IMR-90 (cell line): ENCODE measurements around the gene UST. TPM values are rescaled to one million over a fixed set of nuclear protein-coding genes. Genes with fewer than 3 reads are reported as not detected.

Experiments
- ATAC-seq: fragments of 200-7000 bp; cut with Tn5 transposase; 2 replicates; pipeline ENCODE4 v1.9.1; 2020; ENCODE audit warnings: low read depth, mild to moderate bottlenecking, moderate library complexity
- BruUV-seq: library from RNA; stranded (reverse); fragments of 400-500 nt; replicated peaks from 2 replicates; lab custom pipeline; 2021; lab: Mats Ljungman, UMichigan
- CTCF ChIA-PET: fragments of 300-600 bp; formaldehyde crosslinking; extraction: SDS; loops from one replicate; lab custom pipeline; 2021; ENCODE audit warnings: antibody characterized with exemption; lab: Yijun Ruan, JAX
- POLR2A ChIA-PET: fragments of 300-600 bp; sonication (Branson Sonifier 250); formaldehyde crosslinking; loops from one replicate; lab custom pipeline; 2022; ENCODE audit warnings: antibody characterized with exemption; ENCODE audit not compliant: unreplicated experiment; lab: Charles Lee
- DNase-seq: peaks from one replicate; pipeline ENCODE4 v3.0.0; 2013
- H2AFZ ChIP-seq: replicated peaks from 2 replicates; pipeline ENCODE3; 2013; ENCODE audit warnings: low read length, mild to moderate bottlenecking; ENCODE audit not compliant: poor library complexity
- H2AK5ac ChIP-seq: 2 replicates; pipeline ENCODE4 v1.6.1; 2013; ENCODE audit warnings: low read depth, low read length, inconsistent platforms
- H2AK9ac ChIP-seq: replicated peaks from 2 replicates; pipeline ENCODE3; 2013; ENCODE audit warnings: mild to moderate bottlenecking, low read depth, low read length, moderate library complexity; ENCODE audit not compliant: poor library complexity
- H2BK120ac ChIP-seq: 2 replicates; pipeline ENCODE4 v1.6.1; 2013; ENCODE audit warnings: low read depth, low read length, inconsistent platforms
- H2BK15ac ChIP-seq: 3 replicates; pipeline ENCODE4 v1.6.1; 2013; ENCODE audit warnings: low read depth, low read length, inconsistent platforms
- H2BK20ac ChIP-seq: 2 replicates; pipeline ENCODE4 v1.6.1; 2013; ENCODE audit warnings: low read depth, mild to moderate bottlenecking, inconsistent platforms, low read length, moderate library complexity
- H2BK5ac ChIP-seq: 2 replicates; pipeline ENCODE4 v1.6.1; 2013; ENCODE audit warnings: mild to moderate bottlenecking, low read depth, low read length, inconsistent platforms; ENCODE audit not compliant: poor library complexity, severe bottlenecking
- H3K14ac ChIP-seq: replicated peaks from 2 replicates; pipeline ENCODE4 v1.6.1; 2013; ENCODE audit warnings: low read depth, low read length, inconsistent platforms
- H3K18ac ChIP-seq: 2 replicates; pipeline ENCODE4 v1.6.1; 2013; ENCODE audit warnings: low read depth, low read length, control low read depth
- H3K23ac ChIP-seq: 2 replicates; pipeline ENCODE4 v1.6.1; 2013; ENCODE audit warnings: low read depth, low read length, inconsistent platforms
- H3K27ac ChIP-seq: 2 replicates; pipeline ENCODE4 v1.5.1; 2013; ENCODE audit warnings: mild to moderate bottlenecking, control low read depth, low read length; ENCODE audit not compliant: insufficient read depth
- H3K27me3 ChIP-seq: 2 replicates; pipeline ENCODE4 v1.6.1; 2013; ENCODE audit warnings: low read length; ENCODE audit not compliant: control insufficient read depth, insufficient read depth
- H3K36me3 ChIP-seq: 2 replicates; pipeline ENCODE4 v1.6.1; 2013; ENCODE audit warnings: low read length, mixed read lengths; ENCODE audit not compliant: control insufficient read depth, insufficient read depth
- H3K4ac ChIP-seq: 2 replicates; pipeline ENCODE4 v1.6.1; 2013; ENCODE audit warnings: low read depth, low read length, inconsistent platforms
- H3K4me1 ChIP-seq: 2 replicates; pipeline ENCODE4 v1.6.1; 2013; ENCODE audit warnings: low read length, mixed read lengths; ENCODE audit not compliant: control insufficient read depth, insufficient read depth
- H3K4me2 ChIP-seq: 2 replicates; pipeline ENCODE4 v1.6.1; 2013; ENCODE audit warnings: low read depth, mild to moderate bottlenecking, control low read depth, low read length, moderate library complexity
- H3K4me3 ChIP-seq: 2 replicates; pipeline ENCODE4 v1.5.1; 2013; ENCODE audit warnings: low read depth, mild to moderate bottlenecking, control low read depth, low read length, moderate library complexity; ENCODE audit not compliant: insufficient read depth
- H3K56ac ChIP-seq: 2 replicates; pipeline ENCODE4 v1.6.1; 2013; ENCODE audit warnings: low read length, inconsistent platforms; ENCODE audit not compliant: insufficient read depth; ENCODE audit errors: extremely low read depth
- H3K79me1 ChIP-seq, 2 experiments: 2 replicates each; pipeline ENCODE4 v1.6.1; 2013; ENCODE audit warnings: low read length in 2 of 2, inconsistent platforms in 1 of 2, low read depth in 1 of 2
- H3K9ac ChIP-seq: 2 replicates; pipeline ENCODE4 v1.6.1; 2013; ENCODE audit warnings: low read depth, low read length, control low read depth
- H3K9me1 ChIP-seq: 2 replicates; pipeline ENCODE4 v1.6.1; 2013; ENCODE audit warnings: low read length, inconsistent platforms; ENCODE audit not compliant: insufficient read depth
- H3K9me3 ChIP-seq: 2 replicates; pipeline ENCODE4 v1.6.1; 2013; ENCODE audit warnings: low read length; ENCODE audit not compliant: control insufficient read depth, insufficient read depth
- H4K20me1 ChIP-seq: 2 replicates; pipeline ENCODE4 v1.6.1; 2013; ENCODE audit warnings: low read length, inconsistent platforms; ENCODE audit not compliant: insufficient read depth
- H4K5ac ChIP-seq: 2 replicates; pipeline ENCODE4 v1.6.1; 2013; ENCODE audit warnings: mild to moderate bottlenecking, low read depth, low read length, control low read depth
- H4K8ac ChIP-seq, 2 experiments: 2 replicates each; pipeline ENCODE4 v1.6.1; 2013; ENCODE audit warnings: low read depth in 2 of 2, low read length in 2 of 2, control low read depth in 1 of 2, inconsistent platforms in 1 of 2
- H4K91ac ChIP-seq: 2 replicates; pipeline ENCODE4 v1.6.1; 2013; ENCODE audit warnings: low read depth, low read length, inconsistent platforms; ENCODE audit not compliant: insufficient read depth
- BHLHE40 ChIP-seq: fragments of 150-350 bp; IDR thresholded peaks from 2 replicates; pipeline ENCODE4 v1.6.1; 2016; ENCODE audit warnings: mild to moderate bottlenecking, low read depth, low read length
- CEBPB ChIP-seq: IDR thresholded peaks from 2 replicates; pipeline ENCODE4 v1.6.1; 2012; ENCODE audit warnings: low read depth, low read length, improper control_type of control experiment
- CHD1 ChIP-seq: IDR thresholded peaks from 2 replicates; pipeline ENCODE4 v1.6.1; 2012; ENCODE audit warnings: low read depth, low read length, improper control_type of control experiment
- ELK1 ChIP-seq: fragments of 150-350 bp; IDR thresholded peaks from 2 replicates; pipeline ENCODE4 v1.6.1; 2016; ENCODE audit warnings: low read depth, mild to moderate bottlenecking, low read length, moderate library complexity, borderline replicate concordance
- FOS ChIP-seq: fragments of 150-350 bp; IDR thresholded peaks from 2 replicates; pipeline ENCODE4 v1.6.1; 2016; ENCODE audit warnings: low read depth, low read length
- MAFK ChIP-seq: IDR thresholded peaks from 2 replicates; pipeline ENCODE4 v1.6.1; 2012; ENCODE audit warnings: low read depth, low read length, improper control_type of control experiment
- MAZ ChIP-seq: IDR thresholded peaks from 2 replicates; pipeline ENCODE4 v1.6.1; 2012; ENCODE audit warnings: low read depth, mild to moderate bottlenecking, low read length, improper control_type of control experiment, moderate library complexity, borderline replicate concordance
- MXI1 ChIP-seq: IDR thresholded peaks from 2 replicates; pipeline ENCODE4 v1.6.1; 2012; ENCODE audit warnings: low read depth, mild to moderate bottlenecking, low read length, moderate library complexity, borderline replicate concordance
- NFE2L2 ChIP-seq: fragments of 150-350 bp; IDR thresholded peaks from 2 replicates; pipeline ENCODE4 v1.6.1; 2016; ENCODE audit warnings: low read depth, mild to moderate bottlenecking, low read length
- POLR2A ChIP-seq: IDR thresholded peaks from 2 replicates; pipeline ENCODE4 v1.6.1; 2012; ENCODE audit warnings: mild to moderate bottlenecking, low read depth, low read length
- RAD21 ChIP-seq: IDR thresholded peaks from 2 replicates; pipeline ENCODE4 v1.6.1; 2012; ENCODE audit warnings: low read length, improper control_type of control experiment
- RCOR1 ChIP-seq: IDR thresholded peaks from 2 replicates; pipeline ENCODE4 v1.6.1; 2012; ENCODE audit warnings: mild to moderate bottlenecking, low read length, improper control_type of control experiment; ENCODE audit not compliant: insufficient replicate concordance
- RFX5 ChIP-seq: IDR thresholded peaks from 2 replicates; pipeline ENCODE4 v1.8.0; 2012; ENCODE audit warnings: low read depth, mild to moderate bottlenecking, low read length, moderate library complexity
- SMC3 ChIP-seq: fragments of 150-350 bp; IDR thresholded peaks from 2 replicates; pipeline ENCODE4 v1.6.1; 2016; ENCODE audit warnings: low read depth, mild to moderate bottlenecking, antibody characterized with exemption, low read length, moderate library complexity
- WGBS, 2 experiments: methylation state at CpG; one replicate each; pipeline versions ENCODE4 v1.1.5 to v1.1.7; 2013; ENCODE audit warnings: missing lambda C conversion rate in 2 of 2; ENCODE audit not compliant: insufficient read length in 1 of 2; ENCODE audit errors: extremely low coverage in 2 of 2; 5-methylcytosine and 5-hydroxymethylcytosine counted together
- dilution Hi-C: fragments of 300-500 bp; cut with HindIII; formaldehyde crosslinking; loops from one replicate; pipeline ENCODE4 v1.14.3; 2018; ENCODE audit warnings: low sequenced_read_pairs; ENCODE audit not compliant: unreplicated experiment
- in situ Hi-C: fragments of 300-500 bp; cut with MboI; formaldehyde crosslinking; loops from 3 replicates; pipeline ENCODE4 v1.14.3; 2019; ENCODE audit warnings: low sequenced_read_pairs, inconsistent platforms, mixed read lengths
- intact Hi-C: fragments of 100-400 bp; cut with micrococcal nuclease; formaldehyde crosslinking; loops from 2 replicates; pipeline ENCODE4 v1.10.0; 2022
- polyA plus RNA-seq, 3 experiments: library from polyadenylated mRNA; depleted of rRNA; stranded (reverse); fragments of >200 nt; gene quantifications; 2 replicates each; pipeline ENCODE4 v1.2.3, GENCODE V29; 2012; ENCODE audit warnings: low replicate concordance in 1 of 3
- total RNA-seq: library from RNA; depleted of rRNA; stranded (reverse); fragments of >200 nt; gene quantifications from 2 replicates; pipeline ENCODE4 v1.2.3, GENCODE V29; 2012
- TF ChIP-seq, protein P1 (sequence below): conservative IDR thresholded peaks from 2 replicates; pipeline ENCODE4 v1.5.1; 2012; ENCODE audit warnings: mild to moderate bottlenecking, low read depth, low read length, improper control_type of control experiment
- TF ChIP-seq, protein P2 (sequence below): fragments of 150-350 bp; IDR thresholded peaks from 2 replicates; pipeline ENCODE4 v1.6.1; 2017; ENCODE audit warnings: mild to moderate bottlenecking, antibody characterized with exemption, low read length, low read depth

UST gene
- total and polyA plus RNA-seq, 2 of the 4 experiments (the other 2 are of a cell fraction): 7.7 to 13.8 TPM

DNA sequence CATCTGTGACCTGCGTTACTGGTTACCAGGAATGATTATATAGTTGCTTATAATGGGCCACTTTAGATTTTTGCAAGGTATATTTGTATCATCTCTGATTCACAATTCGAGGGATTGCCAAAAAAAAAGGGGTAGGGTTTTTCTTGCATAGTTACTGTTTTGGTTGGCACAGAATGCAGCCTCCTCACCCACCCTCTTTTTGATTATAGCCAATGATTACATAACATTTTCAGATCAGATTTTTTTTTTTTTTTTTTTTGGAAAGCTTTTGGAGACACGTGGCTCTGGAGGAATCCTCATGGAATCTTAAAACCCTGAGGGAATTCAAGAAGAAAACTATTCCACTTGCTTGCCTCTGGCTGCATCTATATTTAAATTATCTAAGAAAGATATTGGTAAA lies 53.7 kb downstream of the UST start:
- Histone ChIP-seq H2AK5ac (no peak overlapping the region), H3K36me3 (no peaks in the 10 kb centered on the region), H3K18ac (no peak overlapping the region), H3K9ac (no peak overlapping the region), H3K27ac (no peak overlapping the region), H4K5ac (no peak overlapping the region), H3K27me3 (no peaks in the 10 kb centered on the region), H3K4me3 (no peak overlapping the region), H3K4me2 (no peak overlapping the region), H3K79me1 (peaks cover 16 to 31% of the 10 kb centered on the region in 2 experiments), H4K20me1 (peaks cover 18% of the 10 kb centered on the region), H3K23ac (no peak overlapping the region), H2BK5ac (no peak overlapping the region), H2AK9ac (no peak overlapping the region), H3K9me1 (peaks cover 6% of the 10 kb centered on the region; the same call in 1 of the 2 replicates), H3K9me3 (no peaks in the 10 kb centered on the region), H2BK120ac (no peak overlapping the region), H4K91ac (no peak overlapping the region), H2BK15ac (no peak overlapping the region), H3K14ac (no peak overlapping the region), H2AFZ (no peak overlapping the region), H3K4ac (no peak overlapping the region), H4K8ac (no peak overlapping the region), H3K4me1 (no peaks in the 10 kb centered on the region), H2BK20ac (no peak overlapping the region), H3K56ac (no peak overlapping the region)
- intact Hi-C loops: no loop called here
- DNase-seq: peak; percentile 28
- BruUV-seq: no TSS peak
- TF ChIP-seq CHD1 (no peak), MAFK (no peak), SMC3 (no peak), BHLHE40 (no peak), MXI1 (no peak), RFX5 (no peak), RCOR1 (no peak), NFE2L2 (no peak), CEBPB (no peak), RAD21 (no peak), MAZ (no peak), POLR2A (no peak), ELK1 (no peak), FOS (no peak)
- TF ChIP-seq, protein P1, sequence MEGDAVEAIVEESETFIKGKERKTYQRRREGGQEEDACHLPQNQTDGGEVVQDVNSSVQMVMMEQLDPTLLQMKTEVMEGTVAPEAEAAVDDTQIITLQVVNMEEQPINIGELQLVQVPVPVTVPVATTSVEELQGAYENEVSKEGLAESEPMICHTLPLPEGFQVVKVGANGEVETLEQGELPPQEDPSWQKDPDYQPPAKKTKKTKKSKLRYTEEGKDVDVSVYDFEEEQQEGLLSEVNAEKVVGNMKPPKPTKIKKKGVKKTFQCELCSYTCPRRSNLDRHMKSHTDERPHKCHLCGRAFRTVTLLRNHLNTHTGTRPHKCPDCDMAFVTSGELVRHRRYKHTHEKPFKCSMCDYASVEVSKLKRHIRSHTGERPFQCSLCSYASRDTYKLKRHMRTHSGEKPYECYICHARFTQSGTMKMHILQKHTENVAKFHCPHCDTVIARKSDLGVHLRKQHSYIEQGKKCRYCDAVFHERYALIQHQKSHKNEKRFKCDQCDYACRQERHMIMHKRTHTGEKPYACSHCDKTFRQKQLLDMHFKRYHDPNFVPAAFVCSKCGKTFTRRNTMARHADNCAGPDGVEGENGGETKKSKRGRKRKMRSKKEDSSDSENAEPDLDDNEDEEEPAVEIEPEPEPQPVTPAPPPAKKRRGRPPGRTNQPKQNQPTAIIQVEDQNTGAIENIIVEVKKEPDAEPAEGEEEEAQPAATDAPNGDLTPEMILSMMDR: no peak
- TF ChIP-seq, protein P2, sequence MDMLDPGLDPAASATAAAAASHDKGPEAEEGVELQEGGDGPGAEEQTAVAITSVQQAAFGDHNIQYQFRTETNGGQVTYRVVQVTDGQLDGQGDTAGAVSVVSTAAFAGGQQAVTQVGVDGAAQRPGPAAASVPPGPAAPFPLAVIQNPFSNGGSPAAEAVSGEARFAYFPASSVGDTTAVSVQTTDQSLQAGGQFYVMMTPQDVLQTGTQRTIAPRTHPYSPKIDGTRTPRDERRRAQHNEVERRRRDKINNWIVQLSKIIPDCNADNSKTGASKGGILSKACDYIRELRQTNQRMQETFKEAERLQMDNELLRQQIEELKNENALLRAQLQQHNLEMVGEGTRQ: no peak
- in situ Hi-C loops: no loop called here
- ChIA-PET CTCF (interaction anchor here (0.5 kb wide), 1 partner anchor 10 kb away, joined by 4 read pairs; no protein-coding TSS in a partner anchor), POLR2A (no interaction called here)
- no peak for ATAC-seq
- dilution Hi-C loops: no loop called here
- no CpG with 5 or more reads among the region's 3 CpGs for WGBS, 2 experiments
